PC-3 (cell line): ENCODE data around the gene PIGQ. TPM values are rescaled to one million over a fixed set of nuclear protein-coding genes. Genes with fewer than 3 reads are reported as not detected.

ENCODE experiments used
- ATAC-seq: fragments of 200-7000 bp; cut with Tn5 transposase; 2 replicates; pipeline ENCODE4 v1.9.1; 2020; ENCODE audit warnings: mild to moderate bottlenecking, moderate library complexity
- BruUV-seq: library from RNA; stranded (reverse); fragments of 400-500 nt; replicated peaks from 2 replicates; lab custom pipeline; 2021; lab: Mats Ljungman, UMichigan
- CTCF ChIA-PET: fragments of 300-600 bp; sonication (Branson Sonifier 250); formaldehyde crosslinking; loops from one replicate; lab custom pipeline; 2022; ENCODE audit warnings: antibody characterized with exemption; lab: Charles Lee
- POLR2A ChIA-PET: fragments of 300-600 bp; sonication (Branson Sonifier 250); formaldehyde crosslinking; loops from one replicate; lab custom pipeline; 2022; ENCODE audit warnings: antibody characterized with exemption; ENCODE audit not compliant: unreplicated experiment; lab: Charles Lee
- DNase-seq: peaks from one replicate; pipeline ENCODE4 v3.0.0-alpha.2; 2015
- H2AFZ ChIP-seq: fragments of 300-600 bp; sonication (generic); 2 replicates; pipeline ENCODE4 v1.6.0; 2016; ENCODE audit warnings: antibody characterized with exemption, low read length
- H3F3A ChIP-seq: fragments of 300-600 bp; sonication (generic); one replicate; pipeline ENCODE4 v1.6.0; 2017; ENCODE audit warnings: antibody characterized with exemption, low read length, control low read depth, mild to moderate bottlenecking; ENCODE audit not compliant: unreplicated experiment
- H3K27ac ChIP-seq: fragments of 300-600 bp; sonication (generic); 2 replicates; pipeline ENCODE4 v1.5.1; 2016; ENCODE audit warnings: mild to moderate bottlenecking, low read length
- H3K27me3 ChIP-seq: fragments of 300-600 bp; sonication (generic); 2 replicates; pipeline ENCODE4 v1.6.1; 2016; ENCODE audit warnings: low read length, mixed read lengths
- H3K36me3 ChIP-seq: fragments of 300-600 bp; sonication (generic); 2 replicates; pipeline ENCODE4 v1.6.1; 2016; ENCODE audit warnings: low read depth, mixed run types, low read length, mixed read lengths
- H3K4me1 ChIP-seq: fragments of 300-600 bp; sonication (generic); 2 replicates; pipeline ENCODE4 v1.5.1; 2016; ENCODE audit warnings: low read length; ENCODE audit not compliant: insufficient read depth
- H3K4me2 ChIP-seq: fragments of 300-600 bp; sonication (generic); 2 replicates; pipeline ENCODE4 v1.6.0; 2016; ENCODE audit warnings: low read length
- H3K4me3 ChIP-seq: fragments of 300-600 bp; sonication (generic); 2 replicates; pipeline ENCODE4 v1.5.1; 2016; ENCODE audit warnings: mild to moderate bottlenecking, low read length, mixed read lengths
- H3K79me2 ChIP-seq: fragments of 300-600 bp; sonication (generic); 2 replicates; pipeline ENCODE4 v1.6.1; 2017; ENCODE audit warnings: low read length, mixed read lengths
- H3K9ac ChIP-seq: fragments of 300-600 bp; sonication (generic); 2 replicates; pipeline ENCODE4 v1.6.0; 2016; ENCODE audit warnings: mild to moderate bottlenecking, low read length
- H3K9me2 ChIP-seq: fragments of 300-600 bp; sonication (generic); replicated peaks from 2 replicates; pipeline ENCODE4 v1.6.1; 2016; ENCODE audit warnings: mixed run types, low read length, mixed read lengths
- H3K9me3 ChIP-seq: fragments of 300-600 bp; sonication (generic); 2 replicates; pipeline ENCODE4 v1.6.1; 2016; ENCODE audit warnings: low read length, mixed read lengths
- H4K20me1 ChIP-seq: fragments of 300-600 bp; sonication (generic); 2 replicates; pipeline ENCODE4 v1.6.1; 2016; ENCODE audit warnings: low read length, mixed read lengths
- CTCF ChIP-seq: fragments of 300-600 bp; sonication (generic); conservative IDR thresholded peaks from 2 replicates; pipeline ENCODE4 v1.5.1; 2017; ENCODE audit warnings: antibody characterized with exemption, low read depth, mild to moderate bottlenecking, low read length
- EZH2 ChIP-seq: fragments of 300-600 bp; sonication (generic); IDR thresholded peaks from one replicate; pipeline ENCODE4 v1.6.1; 2017; ENCODE audit warnings: antibody characterized with exemption, mild to moderate bottlenecking, low read length; ENCODE audit not compliant: unreplicated experiment
- EZH2phosphoT487 ChIP-seq: fragments of 300-600 bp; sonication (generic); IDR thresholded peaks from 2 replicates; pipeline ENCODE4 v1.6.1; 2018; ENCODE audit warnings: mild to moderate bottlenecking, antibody characterized with exemption, low read length, borderline replicate concordance
- intact Hi-C: fragments of 100-400 bp; cut with micrococcal nuclease; formaldehyde crosslinking; loops from 2 replicates; pipeline ENCODE4 v1.9.0; 2023
- total RNA-seq: library from RNA; depleted of rRNA; stranded (reverse); fragments of >200 nt; gene quantifications from 2 replicates; pipeline ENCODE4 v1.2.3, GENCODE V29; 2014

Gene PIGQ
- total RNA-seq, 1 experiment from 2014 or later = 36.0 TPM

DNA sequence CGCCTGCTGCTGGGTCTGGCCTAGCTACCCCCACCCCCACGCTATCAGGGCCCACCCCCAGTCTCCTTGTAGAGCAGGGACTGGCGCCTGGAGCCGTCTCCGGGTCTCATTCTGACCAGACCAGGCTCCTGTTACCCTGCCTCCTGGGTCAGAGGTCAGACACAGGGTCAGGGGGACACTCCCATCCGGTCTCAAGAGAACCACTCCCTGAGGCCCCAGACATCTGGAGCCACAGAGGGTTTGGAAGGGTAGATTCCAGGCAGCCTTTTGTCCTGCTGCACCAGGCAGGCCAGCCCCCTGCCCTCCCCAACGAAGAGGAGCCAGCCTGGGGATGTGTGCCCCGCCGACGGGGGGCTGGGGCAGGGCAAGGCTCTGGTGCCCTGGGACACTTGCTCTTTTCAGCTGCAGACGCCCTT lies 60.1 kb downstream of the PIGQ start:
- Histone ChIP-seq H3K4me2 (no peak overlapping the region), H3F3A (no peaks in the 10 kb centered on the region), H3K36me3 (no peaks in the 10 kb centered on the region), H2AFZ (no peak overlapping the region), H3K4me1 (peaks cover 17% of the 10 kb centered on the region), H3K9ac (no peak overlapping the region), H3K9me3 (no peaks in the 10 kb centered on the region), H4K20me1 (no peaks in the 10 kb centered on the region), H3K4me3 (no peak overlapping the region), H3K79me2 (peaks cover under 1% of the 10 kb centered on the region), H3K27ac (no peak overlapping the region), H3K27me3 (no peaks in the 10 kb centered on the region), H3K9me2 (no peaks in the 10 kb centered on the region)
- BruUV-seq = no TSS peak
- ChIA-PET POLR2A (no interaction called here), CTCF (no interaction called here)
- no peak for TF ChIP-seq EZH2
- no peak for TF ChIP-seq CTCF
- no peak for TF ChIP-seq EZH2phosphoT487
- no peak for ATAC-seq
- no peak for DNase-seq
- intact Hi-C loops = no loop called here

- Histone ChIP-seq H3K9me2 (no peaks in the 10 kb centered on the region), H3K4me1 (peaks cover 17% of the 10 kb centered on the region), H3K4me2 (no peak overlapping the region), H3F3A (no peaks in the 10 kb centered on the region), H3K36me3 (no peaks in the 10 kb centered on the region), H2AFZ (no peak overlapping the region), H4K20me1 (no peaks in the 10 kb centered on the region), H3K27me3 (no peaks in the 10 kb centered on the region), H3K9me3 (no peaks in the 10 kb centered on the region), H3K4me3 (no peak overlapping the region), H3K9ac (no peak overlapping the region), H3K27ac (no peak overlapping the region), H3K79me2 (peaks cover 6% of the 10 kb centered on the region)
- DNase-seq = no peak
- CTCF ChIA-PET = no interaction called here
- POLR2A ChIA-PET = no interaction called here
- intact Hi-C loops = no loop called here
- no peak for ATAC-seq
- no peak for TF ChIP-seq CTCF
- TF ChIP-seq EZH2phosphoT487 = no peak
- no peak for TF ChIP-seq EZH2
- BruUV-seq = no TSS peak
Observed at GRCh38 chr16:630249-630814, 60.6 kb downstream of the PIGQ start.

DNA sequence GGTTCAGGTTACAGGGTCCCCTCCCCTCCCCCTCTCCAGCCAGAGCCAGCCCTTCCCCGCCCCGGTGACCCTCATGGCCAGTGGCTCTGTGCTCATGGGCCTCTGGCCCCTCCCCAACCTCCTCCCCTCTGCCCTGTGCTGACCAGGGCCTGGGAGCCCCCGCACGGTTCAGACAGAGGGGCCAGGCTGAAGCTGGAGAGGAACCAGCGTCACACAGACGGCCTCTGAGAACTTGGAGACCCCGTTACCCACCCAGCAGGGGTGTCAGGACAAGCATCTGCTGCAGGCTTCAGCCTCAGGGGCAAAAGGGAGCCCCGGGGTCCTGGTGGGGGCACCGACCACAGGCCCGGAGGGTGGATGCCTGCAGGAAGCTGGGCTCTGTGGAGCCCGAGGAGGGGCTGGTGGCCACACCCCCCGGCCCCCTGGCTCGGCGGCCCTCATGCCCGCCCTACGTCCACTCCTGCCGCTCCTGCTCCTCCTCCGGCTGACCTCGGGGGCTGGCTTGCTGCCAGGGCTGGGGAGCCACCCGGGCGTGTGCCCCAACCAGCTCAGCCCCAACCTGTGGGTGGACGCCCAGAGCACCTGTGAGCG lies 61.1 kb downstream of the PIGQ start, which contains the start of gene WFIKKN1:
Gene WFIKKN1, plus strand, starts transcription at position 171 of the 591 bp plus-strand sequence. Its CDS starts 269 bp downstream, at position 440.
- H3K4me3 ChIP-seq = no peak within 1 kb of the TSS
- peaks cover 17% of the 10 kb centered on the region for H3K4me1 ChIP-seq
- peaks cover 12% of the 10 kb centered on the region for H3K79me2 ChIP-seq
- no TSS peak for BruUV-seq
- no peaks in the 10 kb centered on the region for H4K20me1 ChIP-seq
- intact Hi-C loops = no loop called here
- DNase-seq (no peak), ATAC-seq (no peak)
- no peaks in the 10 kb centered on the region for H3K9me2 ChIP-seq
- H3F3A ChIP-seq = no peaks in the 10 kb centered on the region
- H3K9me3 ChIP-seq = no peaks in the 10 kb centered on the region
- ChIA-PET POLR2A (no interaction called here), CTCF (no interaction called here)
- H3K9ac ChIP-seq = no peak within 1 kb of the TSS
- no peak within 1 kb of the TSS for H3K4me2 ChIP-seq
- no peak for TF ChIP-seq EZH2phosphoT487
- TF ChIP-seq EZH2 = no peak
- no peak for TF ChIP-seq CTCF
- no peaks in the 10 kb centered on the region for H3K36me3 ChIP-seq
- H2AFZ ChIP-seq = no peak within 1 kb of the TSS
- no peaks in the 10 kb centered on the region for H3K27me3 ChIP-seq
- no peak within 1 kb of the TSS for H3K27ac ChIP-seq
